ENCODE data around the gene CD200R1. TPM values are rescaled to one million over a fixed set of nuclear protein-coding genes. Genes with fewer than 3 reads are reported as not detected.

The CD200R1 gene
- total RNA-seq, 1 experiment from 2014 or later = not detected

- H4K91ac ChIP-seq (ENCODE audit: insufficient read length, low read depth, low read length) = no peak overlapping the region
- H3K4me2 ChIP-seq (ENCODE audit: insufficient read depth, insufficient read length, low read length) = peak overlapping the region; percentile 88
- no peak overlapping the region for H3K56ac ChIP-seq (ENCODE audit: insufficient read length, low read depth, low read length)
- no peak overlapping the region for H3K27ac ChIP-seq (ENCODE audit: insufficient read length, low read depth, low read length)
- Mint-ChIP-seq H3K4me3 (peak overlapping the region; percentile 89 to 95), H3K27me3 (ENCODE audit: low read depth) (no peaks in the 10 kb centered on the region; the same call in none of the 2 replicates), H3K36me3 (ENCODE audit: insufficient read depth in 1 of 3, low read depth in 3 of 3) (peaks cover 10 to 46% (median 28%) of the 10 kb centered on the region in 3 experiments; a peak in 6 of 7 replicates), H3K9me3 (peaks cover 2 to 3% of the 10 kb centered on the region in 2 experiments; a peak in 2 of 5 replicates), H3K4me1 (peaks cover 21 to 28% of the 10 kb centered on the region in 2 experiments), H3K27ac (peak overlapping the region; percentile 96 to 98 (median 98))
- no peak for DNase-seq
- no peaks in the 10 kb centered on the region for H3K9me3 ChIP-seq (ENCODE audit: control insufficient read depth, low read depth, low read length)
- H2AFZ ChIP-seq (ENCODE audit: low read length) = no peak overlapping the region
- H2BK5ac ChIP-seq (ENCODE audit: insufficient read length, low read length) = no peak overlapping the region
- peak overlapping the region; percentile 86 for H3K9ac ChIP-seq (ENCODE audit: extremely low read depth, insufficient read length, low read length)
- peaks cover 11% of the 10 kb centered on the region; the same call in 1 of the 2 replicates for H3K79me2 ChIP-seq (ENCODE audit: insufficient read depth, low read length)
- H3K23ac ChIP-seq (ENCODE audit: insufficient read length, low read depth, low read length) = no peak overlapping the region
- H3K4ac ChIP-seq (ENCODE audit: low read depth, low read length) = no peak overlapping the region
- no peaks in the 10 kb centered on the region for H3K27me3 ChIP-seq (ENCODE audit: insufficient read depth, low read length)
- H2BK120ac ChIP-seq (ENCODE audit: low read depth, low read length, poor library complexity, severe bottlenecking) = no peak overlapping the region
- no peak overlapping the region for H4K5ac ChIP-seq (ENCODE audit: insufficient read length, low read depth, low read length)
- no peaks in the 10 kb centered on the region for H3K4me1 ChIP-seq (ENCODE audit: insufficient read depth, low read length)
- no peak overlapping the region for H2BK20ac ChIP-seq (ENCODE audit: low read depth, low read length, poor library complexity, severe bottlenecking)
- no peak overlapping the region for H3T11ph ChIP-seq (ENCODE audit: low read length)
- peaks cover 8% of the 10 kb centered on the region for H3K23me2 ChIP-seq (ENCODE audit: insufficient read length, low read depth, low read length, poor library complexity, severe bottlenecking)
- peaks cover 2% of the 10 kb centered on the region for H4K20me1 ChIP-seq (ENCODE audit: control insufficient read depth, insufficient read depth, insufficient read length)
- no peak overlapping the region for H3K18ac ChIP-seq (ENCODE audit: insufficient read length, low read depth, low read length)
- no peak overlapping the region for H2BK12ac ChIP-seq (ENCODE audit: insufficient read length, low read depth, low read length)
- no peaks in the 10 kb centered on the region for H3K79me1 ChIP-seq (ENCODE audit: insufficient read depth, low read depth, low read length, poor library complexity, severe bottlenecking)
- H3K14ac ChIP-seq (ENCODE audit: insufficient read depth, low read length) = peak overlapping the region; percentile 87; the same call in 1 of the 2 replicates
- no peak overlapping the region for H2BK15ac ChIP-seq (ENCODE audit: low read depth, low read length)
- no peak overlapping the region for H4K8ac ChIP-seq (replicated peaks; ENCODE audit: insufficient read length, low read depth, low read length)
- TF ChIP-seq, protein P1, sequence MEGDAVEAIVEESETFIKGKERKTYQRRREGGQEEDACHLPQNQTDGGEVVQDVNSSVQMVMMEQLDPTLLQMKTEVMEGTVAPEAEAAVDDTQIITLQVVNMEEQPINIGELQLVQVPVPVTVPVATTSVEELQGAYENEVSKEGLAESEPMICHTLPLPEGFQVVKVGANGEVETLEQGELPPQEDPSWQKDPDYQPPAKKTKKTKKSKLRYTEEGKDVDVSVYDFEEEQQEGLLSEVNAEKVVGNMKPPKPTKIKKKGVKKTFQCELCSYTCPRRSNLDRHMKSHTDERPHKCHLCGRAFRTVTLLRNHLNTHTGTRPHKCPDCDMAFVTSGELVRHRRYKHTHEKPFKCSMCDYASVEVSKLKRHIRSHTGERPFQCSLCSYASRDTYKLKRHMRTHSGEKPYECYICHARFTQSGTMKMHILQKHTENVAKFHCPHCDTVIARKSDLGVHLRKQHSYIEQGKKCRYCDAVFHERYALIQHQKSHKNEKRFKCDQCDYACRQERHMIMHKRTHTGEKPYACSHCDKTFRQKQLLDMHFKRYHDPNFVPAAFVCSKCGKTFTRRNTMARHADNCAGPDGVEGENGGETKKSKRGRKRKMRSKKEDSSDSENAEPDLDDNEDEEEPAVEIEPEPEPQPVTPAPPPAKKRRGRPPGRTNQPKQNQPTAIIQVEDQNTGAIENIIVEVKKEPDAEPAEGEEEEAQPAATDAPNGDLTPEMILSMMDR (conservative IDR thresholded peaks at IDR 0.05) = no peak
- no peak overlapping the region for H2AK5ac ChIP-seq (ENCODE audit: insufficient read length, low read length)
- WGBS (ENCODE audit: extremely low coverage, insufficient read length, low lambda C conversion rate) = no CpG with 5 or more reads among the region's 13 CpGs
Measured at GRCh38 chr3:113018536-113019181, 43.8 kb upstream of the CD200R1 start.

Measured in H9 (cell line).